Subcutaneous abdominal adipose tissue (tissue), 5 donors: ENCODE measurements around the gene TMEM200B.
"Not testable (repeated sequence)": the region's sequence is repeated elsewhere in the genome, so short reads cannot be mapped to it uniquely, and the experiment has no call there.

ENCODE experiments used
- H3K27ac ChIP-seq: one replicate; pipeline ENCODE4 v1.7.0; 2013; ENCODE audit warnings: low read depth, mild to moderate bottlenecking, inconsistent platforms, low read length, moderate library complexity
- H3K27me3 ChIP-seq, 5 donors: one replicate each; pipeline ENCODE4 v1.7.0; 2013; ENCODE audit warnings: low read length in 5 of 5, inconsistent platforms in 1 of 5; ENCODE audit not compliant: control insufficient read depth in 5 of 5, insufficient read depth in 4 of 5
- H3K36me3 ChIP-seq, 5 donors: one replicate each; pipeline ENCODE4 v1.7.0; 2013; ENCODE audit warnings: low read length in 5 of 5; ENCODE audit not compliant: control insufficient read depth in 5 of 5, insufficient read depth in 5 of 5
- H3K4me1 ChIP-seq, 5 donors: one replicate each; pipeline ENCODE4 v1.7.0; 2013; ENCODE audit warnings: low read length in 5 of 5, mild to moderate bottlenecking in 3 of 5, moderate library complexity in 1 of 5; ENCODE audit not compliant: control insufficient read depth in 5 of 5, insufficient read depth in 5 of 5
- H3K4me3 ChIP-seq, 5 donors: one replicate each; pipeline ENCODE4 v1.7.0; 2013; ENCODE audit warnings: low read length in 5 of 5, low read depth in 1 of 5
- H3K9ac ChIP-seq, 5 donors: one replicate each; pipeline ENCODE4 v1.7.0; 2013; ENCODE audit warnings: low read length in 5 of 5, mild to moderate bottlenecking in 4 of 5, moderate library complexity in 3 of 5
- H3K9me3 ChIP-seq, 5 donors: one replicate each; pipeline ENCODE4 v1.7.0; 2013; ENCODE audit warnings: low read length in 5 of 5; ENCODE audit not compliant: control insufficient read depth in 5 of 5
- donor health status: healthy.
- donor health status: healthy.
- donor health status: healthy.
- donor health status: healthy.
- donor health status: healthy.

TMEM200B gene

DNA sequence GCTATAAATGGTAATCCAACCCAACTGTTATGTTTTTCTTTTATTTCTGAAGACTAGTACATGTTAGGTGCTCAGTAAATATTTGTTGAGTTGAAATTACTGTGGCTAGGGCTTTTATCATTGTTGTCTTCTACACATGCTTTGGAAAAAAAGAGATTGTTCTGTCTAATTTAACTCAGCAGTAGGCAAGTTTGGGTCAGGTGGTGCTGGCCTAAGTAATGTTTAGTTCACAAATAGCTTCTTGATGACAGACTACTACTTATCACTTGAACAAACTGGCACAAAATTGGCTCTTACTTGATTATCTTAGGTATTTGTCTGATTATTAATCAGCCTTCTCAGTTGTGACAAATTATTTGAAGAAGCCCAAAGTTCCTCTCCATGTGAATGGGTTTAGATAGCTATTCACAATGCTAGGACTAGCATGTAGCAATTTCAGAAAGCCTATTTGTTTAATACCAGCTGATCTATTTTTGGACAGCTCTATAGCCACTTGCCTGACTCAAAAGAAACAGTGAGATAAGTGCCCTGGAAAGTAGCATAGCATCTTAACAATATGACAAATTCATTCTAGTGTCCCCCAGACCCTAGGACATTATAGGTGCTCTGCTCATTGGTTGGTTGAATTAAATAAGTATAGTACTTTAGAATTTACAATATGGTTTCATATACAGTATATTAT lies 32.6 kb downstream of the TMEM200B start:
- Histone ChIP-seq H3K27ac (no peak overlapping the region), H3K4me1 (no peaks in the 10 kb centered on the region), H3K27me3 (no peaks in the 10 kb centered on the region), H3K9ac (no peak overlapping the region), H3K4me3 (no peak overlapping the region), H3K36me3 (peaks cover 0 to 7% (median 2%) of the 10 kb centered on the region in 5 donors), H3K9me3 (no peaks in the 10 kb centered on the region)

DNA sequence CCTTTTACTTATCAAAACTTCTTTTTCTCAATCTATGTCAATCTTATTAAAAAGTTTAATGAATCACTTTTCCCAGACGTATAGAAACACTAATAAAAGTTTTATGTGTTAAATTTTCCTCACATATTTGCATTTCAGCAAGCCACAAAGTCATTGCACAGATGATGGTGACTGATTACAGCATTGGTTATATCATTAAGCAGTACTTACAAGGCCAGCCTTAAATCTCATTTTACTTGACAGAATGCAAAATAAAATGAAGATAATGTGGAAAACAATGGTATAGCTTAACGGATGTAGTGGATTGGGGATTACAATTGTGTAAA lies 39.5 kb downstream of the TMEM200B start:
- Histone ChIP-seq H3K36me3 (no peaks in the 10 kb centered on the region), H3K4me3 (no peak overlapping the region), H3K4me1 (no peaks in the 10 kb centered on the region), H3K27ac (no peak overlapping the region), H3K9ac (no peak overlapping the region), H3K9me3 (no peaks in the 10 kb centered on the region), H3K27me3 (no peaks in the 10 kb centered on the region)

DNA sequence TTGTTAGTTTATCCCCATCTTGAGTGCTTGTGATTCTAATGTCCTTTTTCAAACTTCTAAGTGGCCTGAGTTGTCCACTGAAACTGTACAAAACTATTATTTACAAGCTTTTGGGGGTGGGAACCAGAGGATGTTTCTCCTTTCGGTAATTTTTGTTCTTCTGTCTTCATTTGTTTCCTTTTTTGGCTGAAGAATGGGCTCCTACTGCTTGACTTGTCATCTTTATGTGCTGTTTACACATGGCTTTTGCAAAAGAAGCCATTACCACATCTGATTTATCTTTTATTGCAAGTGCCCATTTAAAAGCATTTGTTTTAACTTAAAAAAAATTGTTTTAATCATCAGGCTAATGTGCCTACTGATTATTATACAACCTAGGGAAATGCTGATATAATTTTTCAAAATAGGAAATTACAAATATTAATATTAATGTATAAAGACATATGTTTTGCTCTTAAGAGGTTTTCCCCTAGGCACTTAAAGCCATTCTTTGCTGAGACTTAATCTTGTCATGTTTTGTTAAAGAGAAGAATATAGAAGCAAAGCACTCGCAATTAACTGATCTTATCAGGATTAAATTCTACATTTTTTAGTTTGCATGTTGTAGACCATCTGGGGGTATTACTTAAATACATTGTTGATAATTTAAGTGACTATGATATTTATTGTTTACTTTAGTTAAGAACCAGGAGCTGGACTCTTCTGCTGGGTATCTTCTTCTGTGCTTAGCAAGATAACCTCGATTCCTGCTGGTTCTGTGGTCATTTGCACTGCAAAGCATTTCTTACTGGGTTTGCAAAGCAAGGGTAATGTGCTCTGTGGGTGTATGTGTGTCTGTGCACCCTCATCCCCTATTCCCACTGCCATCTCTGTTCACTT lies 40.1 kb downstream of the TMEM200B start:
- Histone ChIP-seq H3K9me3 (no peaks in the 10 kb centered on the region), H3K27ac (no peak overlapping the region), H3K36me3 (no peaks in the 10 kb centered on the region), H3K9ac (no peak overlapping the region), H3K4me3 (no peak overlapping the region), H3K4me1 (no peaks in the 10 kb centered on the region), H3K27me3 (no peaks in the 10 kb centered on the region)

GRCh38 chr1:29082519-29082918 lies 41.2 kb downstream of the TMEM200B start:
- H3K36me3 ChIP-seq: no peaks in the 10 kb centered on the region
- no peaks in the 10 kb centered on the region for H3K4me1 ChIP-seq
- no peaks in the 10 kb centered on the region for H3K9me3 ChIP-seq
- H3K4me3 ChIP-seq: no peak overlapping the region
- H3K27ac ChIP-seq: no peak overlapping the region
- no peak overlapping the region for H3K9ac ChIP-seq
- H3K27me3 ChIP-seq: no peaks in the 10 kb centered on the region

DNA sequence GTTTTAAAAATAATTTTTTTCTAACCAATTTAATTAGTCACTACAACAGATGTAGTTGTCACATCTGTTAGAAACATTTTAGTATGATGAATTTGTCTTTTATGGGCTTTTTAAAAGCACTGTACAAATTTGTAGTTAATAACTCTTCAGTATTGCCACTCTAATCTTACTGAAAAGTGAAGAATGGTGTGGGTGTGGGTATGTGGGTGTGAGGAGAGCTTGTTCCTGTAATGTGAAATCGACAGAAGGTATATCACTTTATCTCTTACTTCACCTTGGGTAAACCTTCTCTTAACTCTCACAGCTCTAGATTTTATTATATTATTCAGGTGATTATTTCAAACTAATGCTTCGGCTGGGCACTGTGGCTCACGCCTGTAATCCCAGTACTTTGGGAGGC lies 42.5 kb downstream of the TMEM200B start:
- H3K36me3 ChIP-seq: no peaks in the 10 kb centered on the region
- H3K27me3 ChIP-seq: no peaks in the 10 kb centered on the region
- no peak overlapping the region for H3K9ac ChIP-seq
- H3K4me1 ChIP-seq: no peaks in the 10 kb centered on the region
- no peaks in the 10 kb centered on the region for H3K9me3 ChIP-seq
- no peak overlapping the region for H3K4me3 ChIP-seq
- no peak overlapping the region for H3K27ac ChIP-seq

DNA sequence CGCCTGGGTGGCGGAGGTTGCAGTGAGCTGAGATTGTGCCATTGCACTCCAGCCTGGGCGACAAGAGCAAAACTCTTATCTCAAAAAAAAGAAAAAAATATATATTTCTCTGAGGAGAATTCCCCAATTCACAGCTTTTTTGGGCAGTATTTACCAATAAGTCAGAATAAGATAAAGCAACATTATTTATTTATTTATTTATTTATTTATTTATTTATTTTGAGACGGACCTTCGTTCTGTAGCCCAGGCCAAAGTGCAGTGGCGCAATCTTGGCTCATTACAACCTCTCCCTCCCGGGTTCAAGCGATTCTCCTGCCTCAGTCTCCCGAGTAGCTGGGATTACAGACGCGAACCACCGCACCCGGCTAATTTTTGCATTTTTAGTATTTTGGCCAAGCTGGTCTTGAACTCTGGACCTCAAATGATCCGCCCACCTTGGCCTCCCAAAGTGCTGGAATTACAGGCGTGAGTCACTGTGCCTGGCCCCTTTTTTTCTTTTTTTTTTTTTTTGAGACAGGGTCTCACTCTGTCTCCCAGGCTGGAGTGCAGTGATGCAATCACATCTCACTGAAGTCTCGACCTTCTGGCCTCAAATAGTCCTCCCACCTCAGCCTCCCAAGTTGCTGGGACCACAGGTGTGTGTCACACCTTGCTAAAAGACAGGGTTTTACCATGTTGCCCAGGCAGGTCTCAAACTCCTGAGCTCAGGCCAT lies 43.6 kb downstream of the TMEM200B start:
- H3K9me3 ChIP-seq, H3K27ac ChIP-seq, H3K9ac ChIP-seq, H3K36me3 ChIP-seq, H3K4me1 ChIP-seq, H3K4me3 ChIP-seq, H3K27me3 ChIP-seq: not testable (repeated sequence)

- Histone ChIP-seq H3K4me1 (peaks cover 0 to 4% (median 0%) of the 10 kb centered on the region in 5 donors), H3K27ac (no peak overlapping the region), H3K27me3 (no peaks in the 10 kb centered on the region), H3K4me3 (no peak overlapping the region), H3K9me3 (no peaks in the 10 kb centered on the region), H3K36me3 (peaks cover 0 to 3% (median 0%) of the 10 kb centered on the region in 5 donors), H3K9ac (no peak overlapping the region)
Observed at GRCh38 chr1:29077155-29077554, 46.5 kb downstream of the TMEM200B start.
